ENCODE results near the gene MAP2K6. TPM values are rescaled to one million over a fixed set of nuclear protein-coding genes. Genes with fewer than 3 reads are reported as not detected.

The MAP2K6 gene
- total RNA-seq, 2 experiments from 2014 or later: 6.3 to 8.8 TPM

DNA sequence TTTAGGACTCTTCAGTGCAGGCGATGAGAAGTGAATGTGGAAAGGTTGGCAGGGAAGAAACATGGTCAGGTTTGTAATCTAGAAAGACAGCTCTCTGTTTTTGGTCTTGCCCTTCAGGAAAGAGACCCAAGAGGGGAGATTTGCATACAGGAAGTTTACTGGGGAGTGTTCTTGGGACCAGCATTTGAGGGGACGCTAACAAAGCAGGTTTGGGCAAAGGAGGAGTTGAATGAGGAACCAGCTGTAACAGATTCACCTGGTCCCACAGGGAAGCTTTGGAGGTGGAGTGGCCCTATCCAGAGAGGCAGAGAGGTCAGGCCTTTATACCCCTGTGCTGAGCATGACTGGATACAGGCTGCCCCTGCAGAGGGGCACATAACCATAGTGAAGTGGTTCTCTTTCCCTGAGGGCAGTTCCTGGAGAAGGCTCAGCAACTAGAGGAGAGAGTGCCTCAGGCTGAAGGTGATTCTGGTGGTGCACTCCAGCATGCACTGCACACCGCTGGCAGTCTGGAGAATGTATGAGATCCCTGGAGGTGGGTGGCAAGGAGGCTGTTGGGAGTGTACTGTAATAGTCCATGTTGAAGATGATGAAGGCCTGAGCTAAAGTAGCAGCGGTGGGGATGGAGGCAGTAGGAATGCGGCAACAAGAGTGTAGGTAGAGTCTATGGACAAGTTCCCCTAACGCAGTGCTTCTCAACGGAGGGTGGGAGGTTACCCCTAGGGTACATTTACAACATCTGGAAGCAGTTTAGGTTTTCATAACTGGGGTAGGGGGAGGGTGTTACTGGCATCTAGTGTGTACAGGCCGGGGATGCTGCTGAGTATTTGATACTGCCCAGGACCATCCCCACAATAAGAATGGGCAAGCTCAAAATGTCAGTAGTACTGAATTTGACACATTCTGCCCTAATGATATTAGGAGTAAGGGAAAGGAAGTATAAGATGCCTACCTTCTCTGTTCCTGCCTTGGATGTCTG lies 37.2 kb downstream of the MAP2K6 start:
- ATAC-seq: no peak
- Mint-ChIP-seq H3K4me1 (peaks cover 6% of the 10 kb centered on the region), H3K27ac (no peak overlapping the region), H3K4me3 (no peak overlapping the region), H3K27me3 (no peaks in the 10 kb centered on the region), H3K9me3 (ENCODE audit: low read depth) (no peaks in the 10 kb centered on the region), H3K36me3 (no peaks in the 10 kb centered on the region)
- no peak for DNase-seq
- CTCF ChIA-PET: no interaction called here

DNA sequence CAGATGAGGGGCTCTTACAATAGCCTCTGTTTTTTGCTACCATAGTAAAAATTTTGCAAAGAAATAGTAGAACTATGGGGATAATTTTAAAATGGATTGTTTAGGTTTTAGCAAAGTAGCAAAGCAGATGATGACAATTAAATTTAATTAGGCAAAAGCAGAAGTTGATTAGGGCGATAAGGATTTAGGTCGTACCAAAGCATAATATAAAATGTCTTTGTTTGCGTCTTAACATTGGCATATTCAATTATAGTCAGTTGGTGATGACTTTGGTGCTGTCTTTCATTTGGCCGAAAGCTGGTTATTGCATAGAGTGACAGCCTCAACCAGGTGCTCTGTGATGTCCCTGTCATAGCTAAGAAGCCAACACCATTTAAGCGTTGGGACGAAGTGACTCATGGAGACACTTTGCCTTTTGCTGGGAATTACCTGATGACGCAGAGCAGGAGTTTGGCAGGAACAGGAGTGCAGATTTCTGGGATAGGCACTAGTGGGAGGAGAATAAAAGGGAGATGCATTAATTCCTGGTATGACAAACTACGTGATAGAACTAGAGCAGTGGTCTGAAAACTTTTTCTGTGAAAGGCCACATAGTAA lies 38.3 kb downstream of the MAP2K6 start:
- H3K27me3 Mint-ChIP-seq: no peaks in the 10 kb centered on the region

GRCh38 chr17:69454051-69454450 lies 39.6 kb downstream of the MAP2K6 start:
- H3K27me3 Mint-ChIP-seq: no peaks in the 10 kb centered on the region
- no peak for DNase-seq
- H3K4me1 Mint-ChIP-seq: peaks cover 11% of the 10 kb centered on the region
- CTCF ChIA-PET: no interaction called here
- ATAC-seq: no peak
- H3K9me3 Mint-ChIP-seq (ENCODE audit: low read depth): no peaks in the 10 kb centered on the region
- no peak overlapping the region for H3K4me3 Mint-ChIP-seq
- no peaks in the 10 kb centered on the region for H3K36me3 Mint-ChIP-seq
- H3K27ac Mint-ChIP-seq: no peak overlapping the region

More for the DNA sequence above, 38.3 kb downstream of the MAP2K6 start:
- H3K9me3 Mint-ChIP-seq (ENCODE audit: low read depth): no peaks in the 10 kb centered on the region
- ATAC-seq: no peak
- H3K27ac Mint-ChIP-seq: no peak overlapping the region
- no peak overlapping the region for H3K4me3 Mint-ChIP-seq
- no peak for DNase-seq
- no peaks in the 10 kb centered on the region for H3K36me3 Mint-ChIP-seq
- H3K4me1 Mint-ChIP-seq: peaks cover 9% of the 10 kb centered on the region
- CTCF ChIA-PET: no interaction called here

GRCh38 chr17:69455040-69455439 lies 40.5 kb downstream of the MAP2K6 start:
- CTCF ChIA-PET: no interaction called here
- DNase-seq: no peak
- H3K27ac Mint-ChIP-seq: no peak overlapping the region

DNA sequence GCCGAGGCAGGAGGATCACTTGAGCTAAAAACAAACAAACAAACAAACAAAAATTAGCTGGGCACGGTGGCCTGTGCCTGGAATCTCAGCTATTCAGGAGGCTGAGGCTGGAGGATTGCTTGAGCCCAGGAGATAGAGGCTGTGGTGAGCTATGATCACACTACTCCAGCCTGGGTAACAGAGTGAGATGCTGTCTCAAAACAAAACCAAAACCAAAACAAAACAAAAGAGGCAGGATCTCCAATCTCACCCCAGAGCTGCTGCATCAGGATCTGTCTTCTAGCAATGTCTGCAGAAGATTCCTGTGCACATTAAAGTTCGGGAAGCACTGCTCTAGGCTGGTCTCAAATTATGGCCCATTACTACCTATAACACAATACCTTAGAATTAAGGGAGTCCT lies 43.1 kb downstream of the MAP2K6 start:
- no peaks in the 10 kb centered on the region for H3K9me3 Mint-ChIP-seq (ENCODE audit: low read depth)
- no peak overlapping the region for H3K27ac Mint-ChIP-seq
- no peaks in the 10 kb centered on the region for H3K27me3 Mint-ChIP-seq
- ATAC-seq: peak; percentile 78
- no peak for DNase-seq
- CTCF ChIA-PET: interaction anchor here (1.7 kb wide), 1 partner anchor 62 kb away, joined by 4 read pairs; no protein-coding TSS in a partner anchor
- peaks cover 5% of the 10 kb centered on the region for H3K4me1 Mint-ChIP-seq
- no peaks in the 10 kb centered on the region for H3K36me3 Mint-ChIP-seq
- H3K4me3 Mint-ChIP-seq: no peak overlapping the region

More at GRCh38 chr17:69455040-69455439, 40.5 kb downstream of the MAP2K6 start:
- no peak for ATAC-seq
- no peaks in the 10 kb centered on the region for H3K36me3 Mint-ChIP-seq
- H3K9me3 Mint-ChIP-seq (ENCODE audit: low read depth): no peaks in the 10 kb centered on the region
- H3K4me1 Mint-ChIP-seq: peaks cover 11% of the 10 kb centered on the region
- H3K27me3 Mint-ChIP-seq: no peaks in the 10 kb centered on the region
- H3K4me3 Mint-ChIP-seq: no peak overlapping the region

GRCh38 chr17:69460963-69461922 lies 46.7 kb downstream of the MAP2K6 start:
- Mint-ChIP-seq H3K4me3 (no peak overlapping the region), H3K4me1 (peaks cover 5% of the 10 kb centered on the region), H3K36me3 (no peaks in the 10 kb centered on the region), H3K27me3 (no peaks in the 10 kb centered on the region), H3K9me3 (ENCODE audit: low read depth) (no peaks in the 10 kb centered on the region), H3K27ac (no peak overlapping the region)
- CTCF ChIA-PET: no interaction called here
- DNase-seq (no peak), ATAC-seq (no peak)

GRCh38 chr17:69461951-69462369 lies 47.5 kb downstream of the MAP2K6 start:
- no peak overlapping the region for H3K4me3 Mint-ChIP-seq
- CTCF ChIA-PET: no interaction called here
- H3K27me3 Mint-ChIP-seq: no peaks in the 10 kb centered on the region
- H3K9me3 Mint-ChIP-seq (ENCODE audit: low read depth): no peaks in the 10 kb centered on the region
- no peaks in the 10 kb centered on the region for H3K36me3 Mint-ChIP-seq
- no peak for DNase-seq
- H3K4me1 Mint-ChIP-seq: peaks cover 5% of the 10 kb centered on the region
- no peak for ATAC-seq
- no peak overlapping the region for H3K27ac Mint-ChIP-seq

- CTCF ChIA-PET: no interaction called here
- ATAC-seq (no peak), DNase-seq (no peak)
- Mint-ChIP-seq H3K9me3 (ENCODE audit: low read depth) (no peaks in the 10 kb centered on the region), H3K4me3 (no peak overlapping the region), H3K27ac (no peak overlapping the region), H3K27me3 (no peaks in the 10 kb centered on the region), H3K36me3 (no peaks in the 10 kb centered on the region), H3K4me1 (peaks cover under 1% of the 10 kb centered on the region)
Observed at GRCh38 chr17:69462882-69463281, 48.4 kb downstream of the MAP2K6 start.

DNA sequence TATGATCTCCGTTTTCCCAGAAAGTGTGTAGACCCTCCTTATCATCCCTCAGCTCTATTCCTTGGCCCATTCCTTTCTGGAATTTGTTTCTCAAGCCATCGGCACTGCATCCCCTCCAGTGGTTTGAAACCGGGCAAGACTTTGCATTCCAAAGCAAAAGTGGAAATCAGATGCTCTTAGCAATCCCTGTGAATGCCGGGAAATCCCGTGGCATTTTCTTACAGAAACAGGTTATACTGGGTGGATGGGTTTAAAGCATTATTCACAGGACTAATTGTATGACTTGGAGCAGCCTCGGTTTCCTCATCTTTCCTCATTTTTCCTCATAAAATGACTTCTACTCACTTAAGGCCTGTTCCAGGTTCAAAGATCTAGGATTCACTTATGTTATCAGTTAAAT lies 52.0 kb downstream of the MAP2K6 start:
- no peak overlapping the region for H3K27ac Mint-ChIP-seq
- ATAC-seq (no peak), DNase-seq (no peak)
- CTCF ChIA-PET: interaction anchor here (1.2 kb wide), 1 partner anchor 30 kb away, joined by 3 read pairs; no protein-coding TSS in a partner anchor
- H3K9me3 Mint-ChIP-seq (ENCODE audit: low read depth): no peaks in the 10 kb centered on the region
- no peaks in the 10 kb centered on the region for H3K36me3 Mint-ChIP-seq
- H3K4me1 Mint-ChIP-seq: no peaks in the 10 kb centered on the region
- no peaks in the 10 kb centered on the region for H3K27me3 Mint-ChIP-seq
- no peak overlapping the region for H3K4me3 Mint-ChIP-seq

- no peak for ATAC-seq
- Mint-ChIP-seq H3K4me1 (no peaks in the 10 kb centered on the region), H3K36me3 (no peaks in the 10 kb centered on the region), H3K27ac (no peak overlapping the region), H3K9me3 (ENCODE audit: low read depth) (no peaks in the 10 kb centered on the region), H3K4me3 (no peak overlapping the region), H3K27me3 (no peaks in the 10 kb centered on the region)
- no peak for DNase-seq
- CTCF ChIA-PET: interaction anchor here (1.2 kb wide), 1 partner anchor 29 kb away, joined by 3 read pairs; no protein-coding TSS in a partner anchor
Observed at GRCh38 chr17:69466905-69467667, 52.6 kb downstream of the MAP2K6 start.

GRCh38 chr17:69468207-69468606 lies 53.7 kb downstream of the MAP2K6 start:
- CTCF ChIA-PET: no interaction called here
- no peak for DNase-seq
- H3K4me1 Mint-ChIP-seq: no peaks in the 10 kb centered on the region
- no peak overlapping the region for H3K4me3 Mint-ChIP-seq
- no peaks in the 10 kb centered on the region for H3K36me3 Mint-ChIP-seq
- H3K27ac Mint-ChIP-seq: no peak overlapping the region
- H3K27me3 Mint-ChIP-seq: no peaks in the 10 kb centered on the region
- no peaks in the 10 kb centered on the region for H3K9me3 Mint-ChIP-seq (ENCODE audit: low read depth)
- ATAC-seq: no peak

DNA sequence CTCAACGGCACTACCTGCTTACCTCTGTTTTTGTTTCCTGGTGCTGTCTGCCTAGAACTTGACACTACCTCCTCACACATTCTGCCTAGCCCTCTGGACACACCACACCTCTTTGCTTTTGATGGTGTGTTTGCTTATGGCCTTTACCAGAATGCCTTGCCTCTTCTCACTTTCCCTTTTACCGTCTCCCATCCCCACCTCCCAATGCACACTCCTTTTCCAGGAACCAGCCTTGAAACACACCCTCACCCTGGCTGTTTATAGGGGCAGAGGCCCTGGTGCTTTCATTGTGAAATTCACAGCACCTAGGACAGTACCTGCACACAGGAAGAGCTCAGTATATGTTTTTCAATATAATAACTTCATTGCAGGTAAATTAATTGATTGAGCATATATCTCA lies 56.2 kb downstream of the MAP2K6 start:
- Mint-ChIP-seq H3K4me3 (no peak overlapping the region), H3K27ac (no peak overlapping the region), H3K36me3 (no peaks in the 10 kb centered on the region), H3K4me1 (no peaks in the 10 kb centered on the region), H3K9me3 (ENCODE audit: low read depth) (no peaks in the 10 kb centered on the region), H3K27me3 (no peaks in the 10 kb centered on the region)
- DNase-seq (no peak), ATAC-seq (no peak)
- CTCF ChIA-PET: no interaction called here
